GM12878 (cell line): ENCODE data around the gene TMEM45A. TPM values are rescaled to one million over a fixed set of nuclear protein-coding genes. Genes with fewer than 3 reads are reported as not detected.
"Not testable (repeated sequence)": the region's sequence is repeated elsewhere in the genome, so short reads cannot be mapped to it uniquely, and the experiment has no call there.

Experiments used
- ATAC-seq: fragments of 200-7000 bp; cut with Tn5 transposase; 3 replicates; pipeline ENCODE4 v1.9.1; 2020; ENCODE audit warnings: mild to moderate bottlenecking, moderate library complexity
- BruUV-seq: library from RNA; stranded (reverse); fragments of 400-500 nt; replicated peaks from 2 replicates; lab custom pipeline; 2021; lab: Mats Ljungman, UMichigan
- CTCF ChIA-PET: fragments of 300-600 bp; sonication (Branson Sonifier 250); formaldehyde crosslinking; extraction: SDS; loops from one replicate; lab custom pipeline; 2021; ENCODE audit warnings: inconsistent platforms; lab: Yijun Ruan, JAX
- POLR2A ChIA-PET: fragments of 350-600 bp; formaldehyde crosslinking; extraction: SDS; loops from one replicate; lab custom pipeline; 2021; ENCODE audit warnings: inconsistent platforms; lab: Charles Lee
- RAD21 ChIA-PET: fragments of 300-600 bp; sonication (Branson Sonifier 250); formaldehyde crosslinking; loops from one replicate; lab custom pipeline; 2023; ENCODE audit warnings: antibody characterized with exemption; ENCODE audit not compliant: unreplicated experiment; lab: Charles Lee
- SMC1A ChIA-PET: fragments of 300-600 bp; sonication (Branson Sonifier 250); formaldehyde crosslinking; loops from one replicate; lab custom pipeline; 2023; ENCODE audit not compliant: unreplicated experiment, uncharacterized antibody; lab: Charles Lee
- DNase-seq: peaks from one replicate; pipeline ENCODE4 v3.0.0-alpha.2; 2011; ENCODE audit warnings: low read depth, low spot score
- FAIRE-seq: peaks from 3 replicates; lab custom pipeline; 2011; peaks lifted over from hg19 to GRCh38; lab: Jason Lieb, UNC
- H2AFZ ChIP-seq: 2 replicates; pipeline ENCODE4 v1.6.0; 2011; ENCODE audit warnings: low read depth, low read length, control low read depth; ENCODE audit not compliant: control insufficient read depth
- H3K27ac ChIP-seq: 2 replicates; pipeline ENCODE4 v1.5.1; 2011; ENCODE audit warnings: control low read depth; ENCODE audit not compliant: control insufficient read depth, insufficient read depth
- H3K27me3 ChIP-seq, 2 experiments: replicated peaks in 1 of 2; 2 replicates each; pipeline versions ENCODE4 v1.6.0 to v1.6.1; 2011; ENCODE audit warnings: low read length in 1 of 2; ENCODE audit not compliant: control insufficient read depth in 2 of 2, insufficient read depth in 2 of 2
- H3K36me3 ChIP-seq, 2 experiments: 2 replicates each; pipeline ENCODE4 v1.5.1; 2011; ENCODE audit warnings: low read length in 1 of 2; ENCODE audit not compliant: control insufficient read depth in 2 of 2, insufficient read depth in 2 of 2
- H3K4me1 ChIP-seq: 2 replicates; pipeline ENCODE4 v1.6.1; 2011; ENCODE audit warnings: mild to moderate bottlenecking, low read length, moderate library complexity, mixed read lengths; ENCODE audit not compliant: control insufficient read depth, insufficient read depth
- H3K4me2 ChIP-seq: 2 replicates; pipeline ENCODE4 v1.6.0; 2011; ENCODE audit warnings: control low read depth; ENCODE audit not compliant: control insufficient read depth, insufficient read depth
- H3K4me3 ChIP-seq: fragments of 200-600 bp; sonication (generic); 2 replicates; pipeline ENCODE4 v1.5.1; 2016
- H3K79me2 ChIP-seq: 2 replicates; pipeline ENCODE4 v1.6.0; 2011; ENCODE audit warnings: low read length; ENCODE audit not compliant: control insufficient read depth, insufficient read depth
- H3K9ac ChIP-seq: 2 replicates; pipeline ENCODE4 v1.8.0; 2011; ENCODE audit warnings: low read length, control low read depth, mixed read lengths; ENCODE audit not compliant: control insufficient read depth, insufficient read depth
- H3K9me3 ChIP-seq: replicated peaks from 3 replicates; pipeline ENCODE4 v1.5.1; 2011; ENCODE audit warnings: mild to moderate bottlenecking, low read length; ENCODE audit not compliant: control insufficient read depth, insufficient read depth
- H4K20me1 ChIP-seq: 2 replicates; pipeline ENCODE4 v1.6.0; 2011; ENCODE audit not compliant: control insufficient read depth, insufficient read depth
- CEBPB ChIP-seq, 2 experiments: fragments of 150-350 bp in 1 of 2; IDR thresholded peaks; 2 replicates each; pipeline ENCODE4 v1.6.1; 2012 to 2014; ENCODE audit warnings: low read depth in 2 of 2, low read length in 2 of 2, borderline replicate concordance in 1 of 2, inconsistent platforms in 1 of 2
- EED ChIP-seq: sonication (generic); IDR thresholded peaks from 2 replicates; pipeline ENCODE4 v1.6.1; 2016; ENCODE audit warnings: antibody characterized with exemption, low read depth
- PML ChIP-seq: IDR thresholded peaks from 2 replicates; pipeline ENCODE4 v1.6.1; 2012; ENCODE audit warnings: low read length, inconsistent platforms
- RB1 ChIP-seq: fragments of 450-650 bp; formaldehyde crosslinking; IDR thresholded peaks from 2 replicates; pipeline ENCODE4 v1.6.1; 2017; ENCODE audit warnings: mild to moderate bottlenecking, borderline replicate concordance
- TCF3 ChIP-seq: IDR thresholded peaks from 2 replicates; pipeline ENCODE4 v1.6.1; 2012; ENCODE audit warnings: low read depth, mild to moderate bottlenecking, low read length, borderline replicate concordance; ENCODE audit not compliant: insufficient read depth
- ZBTB11 ChIP-seq: fragments of 450-650 bp; formaldehyde crosslinking; IDR thresholded peaks from 2 replicates; pipeline ENCODE4 v1.5.0; 2022; ENCODE audit warnings: mild to moderate bottlenecking, missing genetic modification characterization
- ZNF207 ChIP-seq: fragments of 450-650 bp; IDR thresholded peaks from 2 replicates; pipeline ENCODE4 v1.6.1; 2014; ENCODE audit warnings: antibody characterized with exemption, mild to moderate bottlenecking, borderline replicate concordance
- ZNF622 ChIP-seq: fragments of 450-650 bp; IDR thresholded peaks from 2 replicates; pipeline ENCODE4 v1.6.1; 2017; ENCODE audit warnings: mild to moderate bottlenecking, inconsistent platforms
- WGBS: methylation state at CpG from one replicate; pipeline ENCODE4 v1.1.6; 2016; ENCODE audit warnings: low lambda C conversion rate; ENCODE audit not compliant: insufficient replicate concordance, insufficient coverage; ENCODE audit errors: missing lambda C conversion rate; 5-methylcytosine and 5-hydroxymethylcytosine counted together
- in situ Hi-C: fragments of 300-500 bp; cut with MboI; formaldehyde crosslinking; loops from 9 replicates; pipeline ENCODE4 v1.14.3; 2018; ENCODE audit warnings: mixed read lengths
- intact Hi-C: fragments of 100-400 bp; cut with micrococcal nuclease; formaldehyde crosslinking; loops from one replicate; pipeline ENCODE4 v1.14.2; 2022; ENCODE audit not compliant: unreplicated experiment
- polyA plus RNA-seq, 11 experiments: library from polyadenylated mRNA; depleted of rRNA in 4 of 11; unstranded in 6 of 11; stranded (reverse) in 5 of 11; fragments of >200 nt; fragmentation: Nextera tagmentation in 4 of 11; fragmentation: Illumina TruSeq in 1 of 11; extraction: Ambion mirVana in 4 of 11; extraction: Trizol in 1 of 11; gene quantifications; 1 replicate in 1 of 11; 2 replicates in 10 of 11; pipeline versions ENCODE4 v1.2.1 to v1.2.3, GENCODE V29; 2011 to 2016; ENCODE audit warnings: inconsistent platforms in 2 of 11, missing spikeins in 2 of 11, low read depth in 1 of 11
- total RNA-seq, 4 experiments: library from RNA; depleted of rRNA in 3 of 4; stranded (reverse); fragments of >200 nt in 3 of 4; fragmentation: Illumina TruSeq in 1 of 4; extraction: Trizol in 1 of 4; gene quantifications; 2 replicates each; pipeline versions ENCODE4 v1.2.1 to v1.2.3, GENCODE V29; 2013 to 2021

Gene TMEM45A
- total and polyA plus RNA-seq, 10 of the 15 experiments (the other 5 are each of a cell fraction or from before 2014, with no cell fraction given), result 0.34 to 5.3 (median 0.83) TPM

- WGBS, result 69% methylated on average over 2 of the region's 2 CpGs
- TF ChIP-seq ZNF622 (no peak), CEBPB (IDR thresholded peaks at IDR 0.05; ENCODE audit: borderline replicate concordance in 1 of 2, low read depth in 2 of 2, low read length in 2 of 2) (no peak), ZBTB11 (CRISPR knock-in tag) (no peak), TCF3 (no peak), RB1 (no peak), EED (no peak), ZNF207 (no peak), PML (no peak)
- TF ChIP-seq, all 136 proteins: peak for 0
- CTCF ChIA-PET, result interaction anchor here (0.6 to 1.5 kb wide), 2 partner anchors 9 to 1047 kb away, joined by 3 read pairs; no protein-coding TSS in a partner anchor
Measured at GRCh38 chr3:100471444-100471843, 21.0 kb upstream of the TMEM45A start.

GRCh38 chr3:100477851-100478360 lies 14.5 kb upstream of the TMEM45A start:
- H2AFZ ChIP-seq, SMC1A ChIA-PET, ATAC-seq, H3K79me2 ChIP-seq, H3K9me3 ChIP-seq, RAD21 ChIA-PET, H3K27me3 ChIP-seq, BruUV-seq, H4K20me1 ChIP-seq, in situ Hi-C loops, H3K4me3 ChIP-seq, FAIRE-seq, DNase-seq, POLR2A ChIA-PET, H3K27ac ChIP-seq, H3K4me2 ChIP-seq, CTCF ChIA-PET, H3K36me3 ChIP-seq, intact Hi-C loops, H3K4me1 ChIP-seq, H3K9ac ChIP-seq: not testable (repeated sequence)
- 66% methylated on average over 8 of the region's 32 CpGs for WGBS

More at GRCh38 chr3:100471444-100471843, 21.0 kb upstream of the TMEM45A start:
- DNase-seq, result no peak
- H3K9me3 ChIP-seq, result peaks cover 13% of the 10 kb centered on the region; the same call in 2 of the 3 replicates
- intact Hi-C loops (no loop called here), in situ Hi-C loops (no loop called here)
- H3K4me2 ChIP-seq, result no peak overlapping the region
- RAD21 ChIA-PET, result interaction anchor here (1.0 kb wide), 1 partner anchor 8 kb away, joined by 3 read pairs; no protein-coding TSS in a partner anchor
- no peaks in the 10 kb centered on the region for H3K79me2 ChIP-seq
- H3K9ac ChIP-seq, result no peak overlapping the region
- no peaks in the 10 kb centered on the region for H4K20me1 ChIP-seq
- SMC1A ChIA-PET, result interaction anchor here (0.7 to 1.3 kb wide), 4 partner anchors 8 to 102 kb away, joined by 3 to 4 read pairs (median 3); no protein-coding TSS in a partner anchor
- FAIRE-seq, result no peak
- no peak overlapping the region for H2AFZ ChIP-seq
- H3K27ac ChIP-seq, result no peak overlapping the region
- H3K4me3 ChIP-seq, result no peak overlapping the region
- no peaks in the 10 kb centered on the region for H3K27me3 ChIP-seq
- ATAC-seq, result no peak
- POLR2A ChIA-PET, result no interaction called here
- BruUV-seq, result no TSS peak
- peaks cover under 1% of the 10 kb centered on the region for H3K4me1 ChIP-seq
- H3K36me3 ChIP-seq, result no peaks in the 10 kb centered on the region
